Measurements from ENCODE around the gene MRPL14. TPM values are rescaled to one million over a fixed set of nuclear protein-coding genes. Genes with fewer than 3 reads are reported as not detected.

MRPL14 gene
- total RNA-seq, result 67.4 and 97.3 TPM in 2 replicates

DNA sequence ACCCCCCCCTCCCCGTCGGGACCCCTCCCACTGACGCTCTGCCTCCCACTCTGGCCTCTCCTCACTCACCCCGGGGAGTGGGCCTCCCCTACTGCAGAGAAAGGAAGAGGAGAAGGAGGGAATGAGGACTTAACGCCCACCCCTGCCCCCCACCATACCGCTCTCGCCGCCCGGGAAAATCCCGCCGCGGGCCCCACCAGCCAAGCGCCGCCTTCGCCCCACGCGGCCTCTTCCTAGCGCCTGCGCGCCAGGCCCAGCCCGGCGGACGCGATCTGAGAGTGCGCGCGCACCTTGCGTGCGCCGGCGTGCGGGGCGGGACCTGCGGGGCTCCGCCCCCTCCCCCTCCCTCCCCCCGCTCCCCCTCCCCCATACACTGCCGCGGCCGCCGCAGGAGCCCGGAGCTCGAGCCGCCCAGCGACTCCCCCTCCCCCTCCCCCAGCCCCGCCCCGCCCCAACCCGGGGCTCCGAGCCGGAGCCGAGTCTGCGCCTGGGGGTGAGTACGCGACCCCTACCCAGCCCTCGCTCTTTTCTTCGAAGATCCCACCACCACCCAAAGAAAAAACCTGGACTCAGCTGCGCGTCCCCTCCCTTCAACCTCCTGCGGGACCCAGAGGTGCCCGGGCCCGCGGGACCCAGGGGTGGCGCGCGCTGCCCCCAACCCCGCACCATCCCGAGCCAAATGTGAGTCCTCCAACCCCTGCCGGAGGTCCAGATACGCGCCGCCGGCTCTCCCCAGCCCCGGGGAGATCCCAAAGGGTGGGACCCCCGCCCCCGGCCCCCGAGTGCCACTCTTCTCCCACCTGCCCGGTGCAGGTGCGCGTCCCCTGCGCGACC lies at the start of gene MRPL14, which contains the start of gene TMEM63B:
TSS of gene MRPL14 (minus strand) at position 267 of the 834 bp plus-strand sequence. CDS start 10,841 bp downstream, outside the sequence.
TSS of gene TMEM63B (plus strand) at position 369 of the 834 bp plus-strand sequence. CDS start 7,031 bp downstream, outside the sequence.

DNA sequence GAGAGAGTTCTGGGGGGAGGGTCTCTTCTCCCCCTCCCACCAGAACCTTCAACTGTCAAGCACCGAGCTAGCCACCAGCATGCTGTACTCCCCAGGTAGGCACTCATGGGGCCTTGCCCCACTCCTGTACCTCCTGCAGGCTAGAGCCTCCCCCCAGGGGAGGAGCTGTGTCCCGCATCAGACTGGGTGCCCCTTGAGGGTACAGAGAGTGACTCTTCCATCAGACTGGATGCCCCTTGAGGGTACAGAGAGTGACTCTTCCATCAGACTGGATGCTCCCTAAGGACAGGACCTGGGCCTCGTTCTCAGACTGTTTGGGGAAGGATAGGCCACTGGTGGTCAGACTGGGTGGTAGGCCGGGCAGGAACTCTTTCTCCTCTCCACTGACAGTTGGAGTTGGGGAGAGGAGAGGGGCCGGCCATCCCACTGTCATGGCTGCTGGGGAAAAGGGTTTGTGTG lies 31.5 kb upstream of the MRPL14 start, which contains the start of gene CAPN11:
TSS of gene CAPN11 (plus strand) at position 51 of the 459 bp plus-strand sequence. CDS start at position 80, 29 bp downstream.

Other genes with a start within 250 kb of the MRPL14 start
- gene TMEM63B, start 102 bp upstream of the MRPL14 start, total RNA-seq, result 25.3 and 32.9 TPM in 2 replicates
- not detected in 2 replicates for gene CAPN11, start 31.4 kb upstream of the MRPL14 start, total RNA-seq
- gene MYMX, start 89.5 kb upstream of the MRPL14 start, total RNA-seq, result not detected in 2 replicates
- 11.4 and 15.1 TPM in 2 replicates for gene SLC29A1, start 96.1 kb upstream of the MRPL14 start, total RNA-seq
- gene HSP90AB1, start 119.6 kb upstream of the MRPL14 start, total RNA-seq, result 642 and 947 TPM in 2 replicates
- gene SLC35B2, start 130.1 kb upstream of the MRPL14 start, total RNA-seq, result 94.2 and 107 TPM in 2 replicates
- 5.2 and 7.5 TPM in 2 replicates for gene NFKBIE, start 138.1 kb upstream of the MRPL14 start, total RNA-seq
- under 0.01 TPM in 1 of 2 replicates, not detected in the other for gene TMEM151B, start 143.0 kb upstream of the MRPL14 start, total RNA-seq
- gene AARS2, start 185.9 kb upstream of the MRPL14 start, total RNA-seq, result 25.7 and 31.5 TPM in 2 replicates
- not detected in 2 replicates for gene SPATS1, start 215.2 kb upstream of the MRPL14 start, total RNA-seq

Data from uterine smooth muscle cell (primary cell).